NCI-H345 treated with DMSO at 0.1 percent for 48 hours (cell line): Measurements from ENCODE around the gene AHI1.
"Not testable (repeated sequence)": the region's sequence is repeated elsewhere in the genome, so short reads cannot be mapped to it uniquely, and the experiment has no call there.

Experiments used
- DNase-seq: peaks from one replicate; lab custom pipeline; 2025; ENCODE audit not compliant: unreplicated experiment; lab: John Stamatoyannopoulos, UW

The AHI1 gene

GRCh38 chr6:135506270-135506997 lies 8.9 kb upstream of the AHI1 start:
- DNase-seq = peak; percentile 10

- DNase-seq = no peak
Measured at GRCh38 chr6:135505648-135506047, 8.1 kb upstream of the AHI1 start.

- DNase-seq = no peak
Measured at GRCh38 chr6:135505222-135505621, 7.7 kb upstream of the AHI1 start.

GRCh38 chr6:135504734-135505133 lies 7.2 kb upstream of the AHI1 start:
- DNase-seq = no peak

- no peak for DNase-seq
Measured at GRCh38 chr6:135503703-135504475, 6.3 kb upstream of the AHI1 start.

GRCh38 chr6:135499441-135500340 lies 2.2 kb upstream of the AHI1 start:
- no peak for DNase-seq

GRCh38 chr6:135498185-135498841 lies 773 bp upstream of the AHI1 start:
- peak; percentile 82 for DNase-seq

- DNase-seq = peak; percentile 23
Measured at GRCh38 chr6:135496800-135497411, 634 bp downstream of the AHI1 start.

- no peak for DNase-seq
Measured at GRCh38 chr6:135493218-135493961, 4.2 kb downstream of the AHI1 start.

- DNase-seq = no peak
Measured at GRCh38 chr6:135490381-135490780, 7.2 kb downstream of the AHI1 start.

- DNase-seq = no peak
Measured at GRCh38 chr6:135488023-135488422, 9.5 kb downstream of the AHI1 start.

- DNase-seq = not testable (repeated sequence)
Measured at GRCh38 chr6:135483903-135484302, 13.6 kb downstream of the AHI1 start.

GRCh38 chr6:135481783-135482369 lies 15.7 kb downstream of the AHI1 start:
- DNase-seq = no peak

- no peak for DNase-seq
Measured at GRCh38 chr6:135479601-135480000, 17.9 kb downstream of the AHI1 start.

- DNase-seq = no peak
Measured at GRCh38 chr6:135478626-135479025, 18.9 kb downstream of the AHI1 start.

GRCh38 chr6:135475292-135475886 lies 22.2 kb downstream of the AHI1 start:
- DNase-seq = no peak

- no peak for DNase-seq
Measured at GRCh38 chr6:135474362-135474761, 23.2 kb downstream of the AHI1 start.

- no peak for DNase-seq
Measured at GRCh38 chr6:135465903-135466302, 31.6 kb downstream of the AHI1 start.

- DNase-seq = no peak
Measured at GRCh38 chr6:135465307-135465706, 32.2 kb downstream of the AHI1 start.
